Coronary artery (tissue), 2 donors: ENCODE measurements around the gene AGBL4.

Source experiments
- DNase-seq: peaks from one replicate; pipeline ENCODE4 v3.0.0-alpha.2; 2017; ENCODE audit warnings: low spot score
- H3K27ac ChIP-seq, 2 donors: fragments of 200-600 bp; sonication (generic); one replicate each; pipeline ENCODE4 v1.5.1; 2016 to 2019
- H3K4me3 ChIP-seq: fragments of 200-600 bp; sonication (generic); 2 replicates; pipeline ENCODE4 v1.5.1; 2016; ENCODE audit warnings: mild to moderate bottlenecking, moderate library complexity
- TF ChIP-seq, protein P1 (sequence below): fragments of 200-600 bp; sonication (generic); IDR thresholded peaks from one replicate; pipeline ENCODE4 v1.5.1; 2019; ENCODE audit warnings: antibody characterized with exemption

The AGBL4 gene

GRCh38 chr1:48878191-48878940, 1145.4 kb downstream of the AGBL4 start:
- H3K27ac ChIP-seq = no peak overlapping the region
- TF ChIP-seq, protein P1, sequence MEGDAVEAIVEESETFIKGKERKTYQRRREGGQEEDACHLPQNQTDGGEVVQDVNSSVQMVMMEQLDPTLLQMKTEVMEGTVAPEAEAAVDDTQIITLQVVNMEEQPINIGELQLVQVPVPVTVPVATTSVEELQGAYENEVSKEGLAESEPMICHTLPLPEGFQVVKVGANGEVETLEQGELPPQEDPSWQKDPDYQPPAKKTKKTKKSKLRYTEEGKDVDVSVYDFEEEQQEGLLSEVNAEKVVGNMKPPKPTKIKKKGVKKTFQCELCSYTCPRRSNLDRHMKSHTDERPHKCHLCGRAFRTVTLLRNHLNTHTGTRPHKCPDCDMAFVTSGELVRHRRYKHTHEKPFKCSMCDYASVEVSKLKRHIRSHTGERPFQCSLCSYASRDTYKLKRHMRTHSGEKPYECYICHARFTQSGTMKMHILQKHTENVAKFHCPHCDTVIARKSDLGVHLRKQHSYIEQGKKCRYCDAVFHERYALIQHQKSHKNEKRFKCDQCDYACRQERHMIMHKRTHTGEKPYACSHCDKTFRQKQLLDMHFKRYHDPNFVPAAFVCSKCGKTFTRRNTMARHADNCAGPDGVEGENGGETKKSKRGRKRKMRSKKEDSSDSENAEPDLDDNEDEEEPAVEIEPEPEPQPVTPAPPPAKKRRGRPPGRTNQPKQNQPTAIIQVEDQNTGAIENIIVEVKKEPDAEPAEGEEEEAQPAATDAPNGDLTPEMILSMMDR = no peak
- H3K4me3 ChIP-seq = no peak overlapping the region
- no peak for DNase-seq

DNA sequence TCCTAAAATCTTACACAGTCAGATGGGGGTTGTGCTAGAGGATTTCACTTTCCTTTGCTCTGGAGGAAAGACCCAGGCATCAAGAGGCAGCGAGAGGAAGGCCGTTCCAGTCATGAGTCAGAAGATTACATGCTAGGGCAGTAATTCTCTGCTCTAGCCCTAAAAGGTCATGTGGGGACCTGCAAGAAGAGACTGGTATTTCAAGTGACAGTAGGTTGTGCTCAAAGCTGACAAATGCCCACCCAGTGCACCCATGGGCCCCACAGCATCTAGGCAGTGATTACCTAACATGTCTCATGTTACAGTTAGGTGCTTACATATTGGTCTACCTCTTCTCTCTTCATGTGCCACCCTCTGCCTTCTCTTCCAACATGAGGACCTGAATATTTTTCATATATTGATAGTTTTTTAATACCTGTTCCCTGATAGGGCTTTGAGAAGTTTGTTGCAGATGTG, 1147.4 kb downstream of the AGBL4 start:
- Histone ChIP-seq H3K27ac (no peak overlapping the region), H3K4me3 (no peak overlapping the region)
- no peak for DNase-seq
- TF ChIP-seq, protein P1 = no peak

DNA sequence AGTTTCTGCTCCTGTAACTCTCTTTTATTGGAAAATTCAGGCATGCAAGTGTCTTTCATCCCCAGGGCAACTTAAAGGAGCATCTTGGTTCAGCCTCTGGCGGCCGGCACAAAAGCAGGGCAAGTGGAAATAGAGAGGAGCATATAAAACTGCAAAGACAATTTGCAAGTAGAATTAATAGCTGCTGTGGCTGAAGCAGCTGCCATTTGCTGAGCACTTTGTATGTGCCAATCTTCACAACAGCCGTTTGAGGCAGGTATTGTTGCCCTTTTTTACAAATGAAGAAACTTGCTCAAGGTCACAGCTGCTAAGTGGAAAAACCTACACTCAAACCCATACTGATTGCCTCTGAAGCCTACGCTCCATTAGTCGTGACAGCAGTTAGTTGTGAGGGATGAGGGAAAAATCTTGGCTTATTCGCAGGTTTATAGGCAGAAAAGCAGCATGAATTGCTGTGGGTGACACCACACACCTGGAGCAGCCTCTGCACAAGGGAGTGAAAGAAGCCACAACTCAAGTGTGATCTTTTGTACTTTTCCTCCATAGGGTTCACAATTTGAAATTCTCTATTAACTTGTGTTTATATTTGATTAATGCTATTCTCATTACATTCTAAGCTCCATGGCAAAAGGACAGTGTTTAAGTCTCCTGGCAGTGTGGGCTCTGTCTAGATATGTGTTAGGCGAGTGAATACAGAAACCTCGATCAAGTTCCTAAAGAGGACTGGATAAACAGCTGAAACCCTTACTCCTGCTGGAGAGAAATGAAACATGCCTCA, 1148.0 kb downstream of the AGBL4 start:
- TF ChIP-seq, protein P1 = no peak
- H3K4me3 ChIP-seq = no peak overlapping the region
- H3K27ac ChIP-seq = no peak overlapping the region
- DNase-seq = no peak

DNA sequence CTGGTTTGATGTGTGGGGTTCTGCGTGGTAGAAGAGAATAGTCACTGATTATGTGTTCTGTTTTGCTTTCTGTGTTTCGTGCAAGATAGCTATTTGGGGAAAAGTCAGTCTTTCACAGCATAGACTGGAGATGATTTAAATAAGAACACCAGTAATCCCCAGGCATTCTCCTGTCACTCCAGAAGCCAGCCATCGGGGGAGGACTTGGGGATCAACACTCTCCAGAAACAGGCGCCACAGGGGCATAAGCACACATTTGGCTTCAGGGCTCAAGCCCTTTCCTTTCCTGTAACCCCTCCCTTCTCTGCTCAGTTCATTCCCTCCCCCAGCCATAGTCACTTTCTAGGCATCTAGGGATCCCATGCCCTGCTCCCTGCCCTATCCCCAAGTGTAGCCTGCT, 1149.8 kb downstream of the AGBL4 start:
- no peak overlapping the region for H3K27ac ChIP-seq
- DNase-seq = no peak
- no peak overlapping the region for H3K4me3 ChIP-seq
- TF ChIP-seq, protein P1 = no peak

DNA sequence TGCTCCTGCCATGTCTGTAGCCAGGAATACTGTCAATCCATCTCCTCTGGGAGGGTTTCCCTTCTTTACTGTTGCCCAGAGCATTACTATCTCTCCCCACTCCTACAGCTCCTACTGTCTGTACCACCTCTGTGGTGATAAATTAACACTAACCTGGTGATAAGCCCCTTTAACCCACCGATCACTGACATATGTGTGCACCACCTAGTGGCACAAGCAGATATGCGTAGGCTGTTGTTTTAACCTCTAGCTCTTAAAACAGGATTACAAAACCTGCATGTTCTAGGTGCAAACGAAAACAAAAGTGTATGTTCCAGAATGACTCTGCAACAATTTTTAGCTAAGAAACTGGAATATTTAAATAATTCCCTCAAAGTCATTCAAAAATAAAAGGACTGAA, 1153.2 kb downstream of the AGBL4 start:
- TF ChIP-seq, protein P1 = no peak
- no peak overlapping the region for H3K27ac ChIP-seq
- no peak for DNase-seq
- no peak overlapping the region for H3K4me3 ChIP-seq

GRCh38 chr1:48869116-48869893, 1154.4 kb downstream of the AGBL4 start:
- DNase-seq = no peak
- Histone ChIP-seq H3K27ac (no peak overlapping the region), H3K4me3 (no peak overlapping the region)
- TF ChIP-seq, protein P1 = no peak
